ENCODE data around the gene CCDC178.
"Not testable (repeated sequence)": the region's sequence is repeated elsewhere in the genome, so short reads cannot be mapped to it uniquely, and the experiment has no call there.

CCDC178 gene

DNA sequence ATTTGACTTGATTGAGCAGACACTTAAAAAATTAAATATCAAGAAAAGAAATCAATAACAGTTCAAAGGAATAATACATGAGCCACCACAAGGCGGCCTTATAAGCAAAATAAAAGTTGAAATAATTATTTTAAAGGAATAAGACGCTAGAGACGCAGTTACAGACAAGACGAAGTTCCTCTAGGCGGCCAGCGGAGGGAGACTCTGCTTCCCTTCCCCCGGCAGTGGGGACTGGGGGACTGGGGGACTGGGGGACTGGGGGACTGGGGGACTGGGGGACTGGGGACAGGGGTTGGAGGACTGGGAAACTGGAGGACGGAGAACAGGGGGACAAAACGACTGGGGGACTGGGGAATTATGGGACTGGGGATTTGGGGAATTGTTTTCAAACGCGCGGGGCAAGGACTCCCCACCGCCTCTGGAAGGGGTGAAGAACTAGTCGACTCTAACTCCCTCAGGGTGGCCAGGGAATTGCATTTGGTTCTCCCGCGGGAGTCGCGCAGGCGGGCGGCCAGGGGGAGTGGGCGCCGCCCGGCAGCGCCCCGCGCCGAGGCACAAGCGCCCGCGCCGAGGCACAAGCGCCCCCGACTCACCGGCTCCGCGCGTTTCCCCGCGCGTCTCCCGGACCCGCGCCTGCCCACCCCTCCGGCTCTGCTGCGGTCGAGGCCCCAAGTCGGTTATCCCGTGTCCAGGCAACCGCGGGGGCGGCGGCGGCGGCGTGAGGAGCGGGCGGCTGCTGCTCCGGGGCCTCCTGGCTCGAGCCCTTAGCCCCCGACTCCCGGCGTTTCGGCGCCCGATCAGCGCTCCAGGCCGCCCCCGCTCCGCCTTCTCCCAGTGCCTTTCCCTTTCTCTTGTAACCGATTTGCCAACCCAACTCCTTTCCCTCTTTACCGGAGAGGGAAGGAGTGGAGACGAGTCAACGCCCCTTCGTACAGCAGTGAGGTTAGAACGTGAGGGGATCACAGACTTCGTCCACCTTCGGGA, at the start of gene CCDC178:
TSS of gene CCDC178 (minus strand) at position 662 of the 984 bp plus-strand sequence. CDS start 28,633 bp downstream, outside the sequence.
- peak; percentile 64 to 71 for DNase-seq

- no peak for DNase-seq
These were observed 43.4 kb upstream of the CCDC178 start for GRCh38 chr18:33483908-33484307.

DNA sequence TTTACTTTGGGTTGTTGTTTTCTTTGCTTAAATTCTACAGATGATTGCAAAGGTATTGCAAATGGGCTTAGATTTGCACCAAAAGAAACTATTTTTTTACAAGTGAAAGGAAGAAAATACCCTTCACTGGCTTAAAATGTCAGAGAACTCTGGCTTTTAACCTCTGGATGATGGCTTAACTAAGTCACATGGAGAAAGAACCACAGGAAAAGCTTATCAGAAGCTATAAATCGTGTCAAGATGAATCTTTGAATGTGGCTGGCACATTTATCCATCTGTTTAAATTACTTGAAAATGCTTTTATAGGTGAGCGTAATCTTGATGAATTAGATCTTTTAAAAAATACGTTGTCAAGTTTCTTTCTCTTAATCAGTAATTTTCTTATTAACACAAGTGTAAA, 32.0 kb upstream of the CCDC178 start:
- DNase-seq: no peak

- DNase-seq: no peak
These were observed 29.7 kb upstream of the CCDC178 start for GRCh38 chr18:33470216-33470615.

GRCh38 chr18:33469699-33470098, 29.2 kb upstream of the CCDC178 start:
- DNase-seq: no peak

DNA sequence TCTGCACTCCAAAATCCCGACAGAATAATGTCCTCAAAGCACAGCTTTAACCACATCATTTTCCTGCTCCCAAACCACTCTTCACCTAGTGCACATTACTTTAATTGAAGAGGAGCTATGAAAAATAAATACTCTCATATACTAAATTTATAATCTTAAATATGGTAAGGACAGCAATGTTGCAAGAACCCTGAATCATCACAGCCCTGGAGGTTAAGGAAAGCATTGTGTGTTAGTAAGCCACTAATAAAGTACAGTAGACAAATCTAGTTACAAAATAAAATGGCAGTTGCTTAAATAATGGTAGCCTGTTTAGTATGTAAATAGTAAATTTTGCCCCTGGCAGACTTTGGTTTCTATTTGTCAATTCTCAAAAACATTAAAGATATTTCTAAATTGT, 27.0 kb upstream of the CCDC178 start:
- DNase-seq: no peak

DNA sequence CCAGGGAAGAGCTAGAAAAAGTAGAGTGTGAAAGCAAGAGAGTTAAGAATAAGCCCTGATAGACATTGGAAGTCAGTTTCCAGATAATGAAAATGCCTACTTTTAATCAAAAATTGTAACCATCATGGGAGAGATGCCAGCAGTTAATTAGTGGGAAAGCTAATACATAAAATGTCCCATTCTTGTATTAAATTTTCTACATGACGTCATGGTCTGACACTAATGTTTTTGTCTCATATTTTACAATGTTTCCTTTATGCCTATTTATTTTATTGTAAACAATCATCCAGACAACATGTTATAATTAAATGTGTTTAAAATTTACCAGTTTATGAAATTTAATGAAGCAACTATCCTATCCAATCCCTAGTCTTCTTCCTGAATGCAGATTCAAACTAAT, 26.3 kb upstream of the CCDC178 start:
- no peak for DNase-seq

DNA sequence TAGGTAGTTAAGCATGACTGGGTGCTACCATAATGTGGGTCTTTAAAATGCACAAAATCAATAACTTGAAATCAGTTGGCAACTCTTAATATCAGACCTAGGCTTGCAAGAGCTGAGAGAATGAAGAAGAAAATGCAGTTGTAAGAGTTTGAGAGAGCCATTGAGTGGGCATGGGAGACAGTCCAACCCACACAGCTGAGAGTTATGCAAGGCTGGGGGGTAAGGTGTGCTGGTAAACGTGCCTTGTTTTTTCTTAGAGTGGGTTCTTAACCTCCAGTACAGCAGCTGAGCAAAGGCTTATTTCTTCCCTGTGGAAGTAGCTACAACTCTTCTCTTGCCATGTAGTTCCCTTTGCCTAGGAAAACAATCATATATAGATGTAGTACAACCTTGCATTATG, 20.2 kb upstream of the CCDC178 start:
- no peak for DNase-seq

DNA sequence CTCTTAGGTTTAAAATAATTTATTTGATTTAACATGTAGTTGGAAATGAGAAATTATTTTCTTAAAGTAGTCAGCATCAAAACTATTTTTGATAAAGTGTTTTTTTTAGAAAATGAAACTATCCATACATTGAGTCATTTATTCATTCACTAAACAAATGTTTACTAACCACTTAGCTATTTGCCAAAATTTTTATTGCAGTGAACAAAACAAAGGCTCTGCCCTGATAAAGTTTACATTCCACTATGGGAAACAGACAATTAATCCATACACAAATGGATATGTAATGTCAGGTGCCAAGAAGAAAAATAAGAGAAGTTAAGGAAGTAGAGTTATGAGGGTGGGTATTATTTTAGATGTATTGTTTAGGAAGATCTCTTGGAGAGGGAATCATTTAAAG, 19.1 kb upstream of the CCDC178 start:
- no peak for DNase-seq

DNA sequence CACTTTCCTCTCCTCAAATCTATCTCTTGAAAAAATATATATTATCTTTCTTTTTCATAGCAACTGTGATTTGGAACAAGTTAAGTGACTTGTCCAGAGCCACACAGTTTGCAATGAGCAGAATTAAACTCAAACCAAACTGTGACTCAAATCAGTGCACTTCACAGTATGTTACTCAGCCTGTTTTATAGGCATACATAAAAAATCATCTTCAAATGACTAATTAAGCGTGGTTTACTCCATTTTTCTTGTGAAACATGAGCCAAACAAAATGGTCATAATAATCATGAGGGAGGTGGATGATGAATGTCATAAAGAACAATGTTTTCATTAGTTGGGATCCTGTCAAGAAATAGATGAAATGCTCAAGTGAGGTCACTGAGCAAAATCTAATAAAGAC, 6.1 kb upstream of the CCDC178 start:
- DNase-seq: no peak

DNA sequence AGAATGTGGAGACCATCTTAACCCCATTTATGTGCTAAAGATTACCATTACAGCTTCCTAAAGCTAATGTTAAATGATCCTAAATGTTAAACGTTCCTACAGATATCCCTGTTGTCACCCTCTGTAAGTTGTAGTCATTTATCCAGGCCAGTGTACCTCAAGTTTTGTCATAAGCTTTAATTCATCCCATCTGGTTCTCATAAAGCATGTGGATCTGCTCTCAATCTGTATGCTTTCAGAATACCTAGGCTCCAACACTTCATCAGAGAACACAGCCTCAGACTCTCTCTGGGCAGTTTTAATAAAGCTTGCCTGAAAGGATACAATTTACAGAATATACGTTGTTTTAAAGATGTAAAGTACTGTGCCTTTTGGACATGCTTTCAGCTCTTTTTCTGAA, 4.2 kb upstream of the CCDC178 start:
- no peak for DNase-seq

DNA sequence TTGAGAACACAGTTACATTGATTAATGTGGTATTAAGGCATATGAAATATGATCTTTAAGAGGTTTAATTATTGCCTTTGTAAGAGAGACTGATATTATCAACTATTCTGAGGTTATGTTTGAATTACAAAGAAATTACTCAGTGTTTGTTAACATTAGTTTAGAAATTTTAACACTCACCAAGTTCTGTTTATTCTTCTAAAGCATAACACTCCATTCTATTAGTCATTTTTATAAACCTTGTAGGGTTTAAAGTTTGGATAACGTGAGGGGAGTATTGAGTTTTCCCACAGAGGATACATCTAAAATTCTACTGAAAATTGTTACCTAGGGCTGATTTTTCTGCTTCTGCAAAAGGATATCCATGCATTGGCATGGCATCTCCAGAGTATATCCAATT, 7.7 kb downstream of the CCDC178 start:
- DNase-seq: no peak

DNA sequence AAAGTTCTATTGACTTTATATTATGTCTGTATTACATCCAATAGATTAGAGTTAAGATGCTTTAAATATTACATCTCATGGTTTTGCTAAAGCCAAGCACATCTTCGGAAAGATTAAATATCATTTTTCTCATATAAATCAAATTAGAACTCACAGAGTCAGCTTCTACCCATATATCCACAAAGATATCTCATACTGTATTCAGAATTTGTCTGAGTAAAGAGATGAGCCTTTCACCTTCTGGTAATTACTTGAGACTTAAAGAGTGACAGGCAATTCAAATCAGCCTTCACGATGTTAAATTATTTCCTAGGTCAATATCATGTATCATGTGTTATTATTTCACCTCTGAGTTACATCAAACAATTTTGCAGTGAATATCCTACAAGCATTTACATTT, 13.0 kb downstream of the CCDC178 start:
- no peak for DNase-seq

DNA sequence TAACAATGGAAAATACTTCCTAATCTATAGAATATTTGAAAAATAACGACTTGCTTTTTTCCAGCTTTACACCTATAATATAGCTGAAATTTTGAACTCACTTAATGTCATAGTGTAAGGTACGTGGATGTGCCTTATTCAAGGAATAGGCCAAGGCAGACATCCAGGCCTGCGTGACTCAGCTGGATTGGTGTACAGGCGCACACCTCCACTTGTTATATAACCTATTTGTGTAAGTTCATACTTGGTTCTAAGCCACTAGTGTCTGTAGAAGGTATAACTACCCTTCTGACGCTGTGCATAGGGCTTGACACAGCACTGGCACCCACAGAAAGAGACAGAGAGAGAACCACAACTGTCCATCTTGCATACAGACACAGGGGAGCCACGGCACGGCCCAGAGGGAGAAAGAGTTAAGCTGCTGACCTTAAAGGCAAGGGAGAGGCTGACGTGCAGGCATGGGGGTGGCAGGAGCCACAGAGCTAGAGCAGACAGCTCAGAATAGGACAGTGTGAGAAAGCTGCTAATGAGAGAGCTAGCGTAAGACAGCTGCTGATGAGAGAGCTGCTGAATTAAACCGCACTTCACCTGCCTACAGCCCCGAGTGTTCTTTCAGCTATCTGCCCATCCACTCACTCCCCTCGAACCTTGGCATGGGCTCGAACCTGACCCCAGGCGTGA, 16.1 kb downstream of the CCDC178 start:
- DNase-seq: peak; percentile 20 to 26

DNA sequence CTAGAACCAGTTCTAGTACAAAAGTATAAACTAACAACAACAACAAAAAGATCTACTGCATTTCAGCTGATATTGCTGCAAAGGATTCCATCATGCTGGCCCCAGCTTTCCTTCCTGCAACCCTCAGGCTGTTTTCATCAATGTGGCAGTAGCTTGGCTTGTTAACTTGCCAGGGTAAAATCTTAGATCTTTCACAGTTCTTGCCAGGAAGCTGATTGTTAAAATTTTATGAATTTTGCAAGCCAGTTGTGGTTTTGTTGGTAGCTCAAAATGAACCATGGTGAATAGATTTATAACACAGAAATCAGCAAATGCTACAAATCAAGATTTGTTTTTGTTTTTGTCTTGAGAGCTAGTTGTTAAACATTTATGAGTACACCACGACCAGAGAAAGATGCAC, 19.3 kb downstream of the CCDC178 start:
- no peak for DNase-seq

GRCh38 chr18:33404244-33404873, 36.2 kb downstream of the CCDC178 start:
- no peak for DNase-seq

DNA sequence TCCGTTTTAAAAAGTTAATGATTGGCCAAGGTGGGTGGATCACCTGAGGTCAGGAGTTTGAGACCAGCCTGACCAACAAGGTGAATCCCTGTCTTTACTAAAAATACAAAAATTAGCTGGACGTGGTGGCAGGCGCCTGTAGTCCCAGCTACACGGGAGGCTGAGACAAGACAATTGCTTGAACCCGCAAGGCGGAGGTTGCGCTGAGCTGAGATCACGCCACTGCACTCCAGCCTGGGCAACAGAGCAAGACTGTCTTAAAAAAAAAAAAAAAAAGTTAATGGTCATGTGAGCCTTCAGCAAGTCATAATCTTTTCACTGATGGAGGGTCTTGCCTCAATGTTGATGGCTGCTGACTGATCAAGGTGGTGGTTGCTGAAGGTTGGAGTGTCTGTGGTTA, 41.6 kb downstream of the CCDC178 start:
- not testable (repeated sequence) for DNase-seq

- DNase-seq: no peak
These were observed 64.7 kb downstream of the CCDC178 start for GRCh38 chr18:33375829-33376228.

DNA sequence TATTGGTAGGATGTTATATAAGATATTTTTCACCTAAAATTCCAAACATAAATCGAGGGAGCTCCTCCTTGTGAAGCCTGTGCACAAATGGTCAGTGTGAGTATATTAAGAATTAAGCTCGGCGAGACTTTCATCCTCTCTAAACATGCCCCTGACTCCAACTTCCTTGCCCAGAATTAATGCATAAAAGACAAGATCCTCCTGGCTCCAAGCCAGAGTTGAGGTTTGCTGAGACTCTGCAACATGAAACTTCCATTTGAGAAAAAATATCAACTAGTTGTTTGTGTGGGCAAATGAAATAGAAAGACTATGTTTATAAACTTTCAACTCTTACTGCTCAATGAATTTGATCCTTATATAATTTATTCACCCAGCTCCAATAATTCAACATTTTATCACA, 68.1 kb downstream of the CCDC178 start:
- no peak for DNase-seq

GRCh38 chr18:33369711-33370449, 70.6 kb downstream of the CCDC178 start:
- DNase-seq: peak; percentile 40 to 69

DNA sequence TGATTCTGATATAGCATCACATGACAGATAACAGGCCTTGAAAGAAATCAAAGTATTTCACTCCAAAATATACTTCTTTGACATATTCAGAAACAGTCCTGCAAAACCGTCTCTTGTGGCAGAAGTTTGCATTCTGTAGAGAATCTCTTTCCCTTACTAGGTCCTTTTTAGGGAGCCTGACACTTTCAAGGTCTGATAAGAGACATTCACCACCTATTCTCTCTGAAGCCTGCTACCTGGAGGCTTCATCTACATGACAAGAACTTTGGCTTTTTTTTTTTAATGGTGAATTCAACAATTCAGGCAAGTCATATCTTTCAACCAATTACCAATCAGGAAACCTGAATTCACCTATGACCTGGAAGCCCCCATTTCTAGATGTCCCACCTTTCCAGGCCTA, 83.8 kb downstream of the CCDC178 start:
- no peak for DNase-seq

- DNase-seq: no peak
These were observed 84.8 kb downstream of the CCDC178 start for GRCh38 chr18:33355756-33356155.

- DNase-seq: no peak
These were observed 85.3 kb downstream of the CCDC178 start for GRCh38 chr18:33355263-33355662.

Data from SHP77 (cell line).